HS-27A (cell line): ENCODE data around the gene CCDC91.
"Not testable (repeated sequence)": the region's sequence is repeated elsewhere in the genome, so short reads cannot be mapped to it uniquely, and the experiment has no call there.

ENCODE experiments used
- DNase-seq: peaks from one replicate; pipeline ENCODE4 v3.0.0-alpha.2; 2012; ENCODE audit warnings: low read depth, missing footprints

The CCDC91 gene

GRCh38 chr12:28367993-28368392 lies 177.7 kb downstream of the CCDC91 start:
- DNase-seq = no peak

DNA sequence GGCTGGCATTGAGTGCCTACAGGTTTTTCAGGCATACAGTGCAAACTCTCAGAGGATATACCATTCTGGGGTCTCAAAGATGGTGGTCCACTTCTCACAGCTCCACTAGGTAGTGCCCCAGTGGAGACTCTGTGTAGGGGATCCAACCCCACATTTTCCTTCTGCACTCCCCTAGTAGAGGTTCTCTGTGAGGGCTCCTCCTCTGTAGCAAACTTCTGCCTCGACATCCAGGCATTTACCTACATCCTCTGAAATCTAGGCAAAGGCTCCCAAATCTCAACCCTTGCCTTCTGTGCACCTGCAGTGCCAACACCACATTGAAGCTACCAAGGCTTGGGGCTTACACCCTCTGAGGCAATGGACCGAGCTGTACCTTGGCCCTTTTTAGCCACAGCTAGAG lies 179.2 kb downstream of the CCDC91 start:
- no peak for DNase-seq

DNA sequence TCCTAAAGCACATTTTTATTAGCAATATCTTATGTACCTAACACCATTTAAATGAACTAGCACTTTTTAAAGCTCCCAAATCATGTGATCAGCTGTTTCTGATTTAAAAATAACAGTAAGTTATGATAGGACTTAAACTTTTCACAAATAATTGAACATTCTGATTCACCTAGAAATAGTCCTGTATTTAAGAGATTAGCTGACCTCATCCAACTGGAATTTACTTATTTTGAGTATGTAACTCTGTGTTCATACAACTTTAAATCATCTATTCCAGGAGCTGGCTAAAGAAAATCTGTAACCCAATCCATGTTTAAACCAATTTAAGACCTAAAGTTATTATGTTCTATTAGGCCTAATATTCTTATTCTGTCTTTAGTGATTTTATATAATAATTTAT lies 184.3 kb downstream of the CCDC91 start:
- peak; percentile 39 for DNase-seq

GRCh38 chr12:28378736-28379135 lies 188.5 kb downstream of the CCDC91 start:
- DNase-seq = no peak

DNA sequence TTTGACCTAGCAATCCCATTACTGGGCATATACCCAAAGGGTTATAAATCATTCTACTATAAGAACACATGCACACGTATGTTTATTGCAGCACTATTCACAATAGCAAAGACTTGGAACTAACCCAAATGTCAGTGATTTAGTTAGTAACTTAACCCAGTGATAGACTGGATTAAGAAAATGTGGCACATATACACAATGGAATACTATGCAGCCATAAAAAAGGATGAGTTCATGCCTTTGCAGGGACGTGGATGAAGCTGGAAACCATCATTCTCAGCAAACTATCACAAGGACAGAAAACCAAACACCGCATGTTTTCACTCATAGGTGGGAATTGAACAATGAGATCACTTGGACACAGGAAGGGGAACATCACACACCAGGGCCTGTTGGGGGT lies 189.5 kb downstream of the CCDC91 start:
- not testable (repeated sequence) for DNase-seq

DNA sequence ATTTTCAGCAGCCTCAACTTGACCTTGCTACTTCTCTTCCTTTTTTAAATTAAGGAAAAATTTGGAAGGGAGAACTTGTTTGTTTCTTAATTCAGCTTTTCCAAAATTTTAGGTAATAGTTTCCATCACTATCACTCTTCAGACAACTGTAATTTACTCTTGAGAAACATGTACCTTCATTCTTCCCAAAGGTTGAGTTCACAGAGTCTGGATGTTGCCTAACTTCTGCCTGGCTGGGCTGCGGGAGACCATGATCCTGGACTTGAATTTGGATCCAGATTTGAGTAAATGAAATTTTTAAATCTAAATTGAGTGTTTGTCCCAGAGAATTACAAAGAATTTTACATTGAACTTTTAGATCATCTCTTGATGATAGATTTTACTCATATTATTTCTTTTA lies 193.1 kb downstream of the CCDC91 start:
- no peak for DNase-seq

DNA sequence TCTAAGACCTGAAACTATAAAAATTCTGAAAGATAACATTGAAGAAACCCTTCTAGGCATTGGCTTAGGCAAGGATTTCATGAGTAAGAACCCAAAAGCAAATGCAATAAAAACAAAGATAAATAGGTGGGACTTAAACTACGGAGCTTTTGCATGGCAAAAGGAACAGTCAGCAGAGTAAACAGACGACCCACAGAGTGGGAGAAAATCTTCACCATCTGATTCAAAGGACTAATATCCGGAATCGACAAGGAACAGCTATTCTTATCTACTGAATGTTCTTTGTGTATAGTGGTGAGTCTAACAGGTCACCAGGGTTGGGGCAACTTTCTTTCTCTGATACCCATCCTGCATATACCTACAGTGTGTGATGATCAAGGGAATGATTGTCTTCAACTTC lies 198.6 kb downstream of the CCDC91 start:
- no peak for DNase-seq

- DNase-seq = no peak
Measured at GRCh38 chr12:28390206-28390605, 199.9 kb downstream of the CCDC91 start.

DNA sequence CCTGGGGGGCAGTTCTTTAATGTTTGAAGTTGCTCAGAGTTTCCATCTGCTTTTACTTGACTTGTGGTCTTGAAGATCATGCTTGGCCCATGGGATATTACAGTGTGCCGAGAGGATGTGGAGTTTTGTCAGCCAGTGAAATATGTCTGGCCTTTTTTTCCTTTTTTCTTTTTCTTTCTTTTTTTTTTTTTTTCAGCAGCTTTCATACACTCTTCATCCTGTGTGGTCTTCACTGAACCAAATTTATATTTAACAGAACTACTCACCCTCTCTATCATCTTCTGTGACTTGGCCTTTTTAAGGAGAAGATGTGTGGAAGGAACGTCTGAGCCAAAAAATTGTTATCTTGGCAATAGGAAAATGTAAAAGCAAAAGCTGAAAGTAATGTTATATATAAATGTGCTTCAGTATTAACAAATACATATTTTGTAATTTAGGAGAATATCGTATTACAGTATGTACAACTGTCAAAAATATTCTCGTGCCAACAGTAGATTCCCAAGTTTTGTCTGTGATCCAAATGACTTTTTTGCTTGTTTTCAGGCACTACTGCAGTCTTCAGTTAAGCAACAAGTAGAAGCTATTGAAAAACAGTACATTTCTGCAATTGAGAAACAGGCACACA lies 200.6 kb downstream of the CCDC91 start:
- no peak for DNase-seq

GRCh38 chr12:28409892-28410291 lies 219.6 kb downstream of the CCDC91 start:
- DNase-seq = no peak

DNA sequence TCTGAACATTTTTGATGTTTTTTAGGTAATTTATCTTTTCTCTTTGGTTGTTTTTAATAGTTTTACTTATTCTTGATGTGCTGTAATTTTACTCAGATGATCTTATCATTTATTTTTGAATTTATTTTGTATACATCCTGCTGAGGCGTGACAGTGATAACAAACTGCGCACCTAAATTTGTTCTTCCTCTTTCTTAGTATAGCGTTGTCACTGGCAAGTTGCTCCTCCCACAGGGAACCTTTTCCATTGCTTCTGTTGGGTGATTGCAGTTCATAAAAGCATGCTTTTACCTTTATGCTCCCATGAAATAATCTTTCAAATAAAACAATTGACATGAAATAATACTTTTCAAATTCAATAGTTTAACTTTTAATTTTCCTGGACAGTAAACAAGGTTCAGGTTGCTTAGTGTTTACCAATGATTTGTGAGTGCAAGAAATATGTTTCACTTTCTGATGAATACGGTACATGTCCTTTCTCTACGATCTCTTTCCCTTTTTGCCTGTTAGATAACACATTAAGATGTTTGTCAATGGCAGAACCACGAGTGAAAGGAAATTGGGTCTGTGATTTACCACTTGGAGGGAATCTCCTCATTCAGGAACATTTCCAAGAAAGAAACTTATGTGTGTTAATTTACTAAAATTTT lies 223.3 kb downstream of the CCDC91 start:
- DNase-seq = no peak

DNA sequence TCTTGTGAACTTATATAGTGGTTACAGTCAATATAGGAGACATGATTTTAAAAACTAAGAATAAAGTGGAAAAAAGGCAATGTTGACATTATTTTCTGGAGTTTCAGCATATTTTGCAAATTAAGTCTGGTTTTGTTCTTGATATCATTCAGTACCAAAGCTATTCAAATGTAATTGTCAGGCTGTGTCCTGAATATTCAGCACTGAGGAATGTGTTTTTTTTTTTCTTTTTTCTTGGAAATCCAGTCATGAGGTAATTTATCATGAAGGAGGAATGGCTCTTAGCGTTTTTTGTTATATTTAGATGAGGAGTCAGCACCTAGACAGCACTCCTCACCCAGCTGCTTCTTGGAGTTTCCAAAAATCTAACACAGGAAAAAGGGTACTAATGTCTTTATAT lies 225.5 kb downstream of the CCDC91 start:
- DNase-seq = peak; percentile 77

GRCh38 chr12:28421374-28421773 lies 231.1 kb downstream of the CCDC91 start:
- DNase-seq = no peak

DNA sequence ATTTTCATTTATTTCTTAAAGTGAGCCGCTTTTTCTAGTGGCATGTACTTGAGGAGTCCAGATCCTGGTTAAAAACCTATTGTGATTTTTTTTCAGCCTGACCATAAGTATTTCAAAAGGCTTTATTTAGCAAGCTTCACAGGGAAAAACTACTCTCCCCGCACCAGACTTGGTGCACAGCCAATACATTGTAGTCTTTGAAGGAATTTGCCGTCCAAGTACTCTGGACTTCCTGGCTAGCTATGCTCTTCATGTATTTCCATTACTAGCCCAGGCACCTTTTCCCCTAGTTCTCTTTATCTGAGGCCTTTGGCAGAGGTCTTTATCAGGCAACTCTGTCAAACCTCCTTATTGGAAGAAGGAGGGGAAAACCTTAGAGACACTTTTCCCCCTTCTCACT lies 234.7 kb downstream of the CCDC91 start:
- no peak for DNase-seq

GRCh38 chr12:28425526-28425925 lies 235.3 kb downstream of the CCDC91 start:
- no peak for DNase-seq

DNA sequence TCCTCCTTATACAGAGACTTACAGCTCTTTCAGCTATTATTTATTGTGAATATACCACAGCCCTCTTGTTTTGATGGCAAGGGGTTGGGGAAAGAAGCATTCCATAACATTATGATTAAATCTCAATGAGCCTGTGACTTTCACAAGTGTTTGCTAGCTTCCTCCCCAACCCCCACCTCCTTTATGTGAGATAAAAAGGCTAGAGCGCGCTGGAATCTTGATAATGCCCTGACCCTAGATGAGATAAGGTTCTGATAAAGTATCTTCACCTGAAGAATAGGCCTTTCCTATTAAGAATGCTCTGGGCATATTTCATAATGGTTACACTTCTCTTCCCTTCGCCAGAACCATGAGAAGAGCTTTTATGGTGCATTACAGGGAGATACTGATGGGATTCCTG lies 236.8 kb downstream of the CCDC91 start:
- DNase-seq = no peak

- DNase-seq = no peak
Measured at GRCh38 chr12:28440081-28440608, 249.9 kb downstream of the CCDC91 start.

GRCh38 chr12:28442101-28442500 lies 251.8 kb downstream of the CCDC91 start:
- no peak for DNase-seq

- DNase-seq = no peak
Measured at GRCh38 chr12:28443337-28443736, 253.1 kb downstream of the CCDC91 start.

DNA sequence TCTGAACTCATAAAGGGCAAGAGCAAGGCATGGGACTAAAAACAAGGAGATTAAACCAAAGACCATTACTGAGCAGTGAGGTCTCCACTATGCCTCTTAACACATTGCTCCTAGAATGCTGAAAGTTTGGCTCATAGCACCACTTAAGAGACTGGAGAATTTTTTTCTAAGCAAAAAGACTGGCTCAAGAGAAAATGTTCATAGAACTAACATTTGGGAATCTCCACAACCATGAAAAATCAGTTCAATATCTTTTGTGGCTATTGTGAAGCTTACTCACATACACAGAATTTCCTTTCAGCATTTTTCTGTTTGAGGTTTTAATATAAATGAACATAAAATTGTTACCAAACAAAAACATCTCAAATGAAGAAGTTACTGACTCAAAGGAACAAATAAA lies 255.8 kb downstream of the CCDC91 start:
- no peak for DNase-seq

- DNase-seq = no peak
Measured at GRCh38 chr12:28453686-28454085, 263.4 kb downstream of the CCDC91 start.

- DNase-seq = no peak
Measured at GRCh38 chr12:28456934-28457710, 266.9 kb downstream of the CCDC91 start.

GRCh38 chr12:28457785-28458184 lies 267.5 kb downstream of the CCDC91 start:
- DNase-seq = no peak
